Measurements from ENCODE around the gene PPP1R2C.

- TF ChIP-seq CTCF (IDR thresholded peaks at IDR 0.05; ENCODE audit: poor library complexity, severe bottlenecking) (no peak), EZH2 (IDR thresholded peaks at IDR 0.05; ENCODE audit: borderline replicate concordance, insufficient read depth, low read length, poor library complexity, severe bottlenecking) (no peak), POLR2AphosphoS5 (IDR thresholded peaks at IDR 0.05) (no peak), TAF1 (IDR thresholded peaks at IDR 0.05; ENCODE audit: low read depth) (no peak), MXI1 (conservative IDR thresholded peaks at IDR 0.05; ENCODE audit: poor library complexity, severe bottlenecking) (no peak)
Observed at GRCh38 chrX:42783451-42783850, 5.5 kb upstream of the PPP1R2C start.
